Fibroblast of skin of right biceps (primary cell): Measurements from ENCODE around the gene INPP5E.

Experiments
- DNase-seq: peaks from one replicate; pipeline ENCODE4 v3.0.0-alpha.2; 2013

Gene INPP5E

GRCh38 chr9:136445799-136446198, 6.2 kb upstream of the INPP5E start:
- no peak for DNase-seq

GRCh38 chr9:136444102-136444501, 4.5 kb upstream of the INPP5E start:
- DNase-seq, result no peak

- no peak for DNase-seq
Measured at GRCh38 chr9:136443687-136444086, 4.0 kb upstream of the INPP5E start.

- DNase-seq, result no peak
Measured at GRCh38 chr9:136443087-136443486, 3.4 kb upstream of the INPP5E start.

DNA sequence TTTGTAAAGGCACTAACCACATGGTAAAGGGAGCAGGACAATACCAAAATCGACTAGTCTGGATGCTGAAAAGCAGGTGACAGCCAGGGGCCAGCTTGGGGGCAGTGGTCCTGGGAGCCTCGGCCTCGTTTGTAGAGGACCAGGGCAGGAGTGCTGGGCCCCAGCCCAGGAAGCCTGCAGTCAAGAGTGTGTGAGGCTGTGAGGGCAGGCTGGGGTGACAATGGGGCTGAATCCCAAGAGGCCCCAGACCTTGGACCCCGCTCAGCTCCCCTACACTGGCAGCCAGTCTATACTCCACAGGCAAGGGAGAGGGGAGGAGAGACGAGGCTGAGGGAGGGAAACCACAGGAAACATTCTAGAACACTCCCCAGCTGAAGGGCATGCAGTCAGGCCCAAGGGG, 2.6 kb upstream of the INPP5E start:
- no peak for DNase-seq

DNA sequence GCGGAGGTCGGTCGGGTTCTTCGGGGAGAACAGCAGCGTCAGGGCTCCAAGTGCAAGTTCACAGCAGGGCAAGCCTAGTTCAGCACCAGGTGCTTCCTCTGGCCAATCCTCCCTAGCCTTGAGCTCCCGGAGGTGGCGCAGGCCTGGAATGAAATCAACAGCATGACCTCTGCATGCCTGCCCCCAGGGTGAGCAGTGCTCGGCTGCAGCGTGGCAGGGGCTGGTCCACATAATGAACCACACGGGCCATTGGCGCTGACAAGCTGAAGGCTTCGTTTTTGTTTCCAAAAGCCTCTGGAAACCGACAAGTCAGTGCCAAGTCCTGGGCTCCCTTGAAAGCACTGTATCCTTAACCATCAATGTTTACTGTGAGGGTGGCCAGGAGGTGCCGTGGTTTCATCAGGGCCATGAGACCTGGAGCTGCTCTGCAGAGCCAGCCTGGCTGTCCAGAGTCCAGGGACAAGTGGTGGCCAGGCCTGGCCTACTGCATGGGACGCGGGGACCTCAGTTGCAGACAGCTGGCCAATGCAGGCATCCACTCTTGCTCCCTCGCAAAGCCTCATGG, 2.1 kb upstream of the INPP5E start:
- no peak for DNase-seq

DNA sequence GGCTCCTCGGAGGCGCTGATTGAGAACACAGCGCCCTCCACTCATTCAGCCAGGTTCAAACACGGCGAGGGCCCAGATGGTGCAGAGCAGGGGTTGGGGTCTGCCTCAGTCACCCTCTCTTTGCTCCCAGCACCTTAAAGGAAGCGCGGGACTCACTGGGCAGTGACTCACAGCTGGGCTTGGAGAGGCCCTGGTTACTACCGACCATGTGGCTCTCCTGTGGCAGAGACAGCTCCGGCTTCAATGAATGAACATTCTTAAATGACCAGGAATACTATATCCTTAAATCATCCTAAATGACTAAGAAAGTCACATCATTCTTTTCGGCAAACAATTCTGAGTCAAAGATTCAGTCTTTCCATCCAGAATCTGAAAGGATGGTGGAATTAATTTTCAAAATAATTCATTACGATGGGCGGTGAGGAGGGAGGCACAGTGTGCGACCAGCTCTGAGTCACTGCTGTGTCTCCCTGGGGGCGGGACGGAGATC, 1.6 kb upstream of the INPP5E start:
- DNase-seq, result no peak

DNA sequence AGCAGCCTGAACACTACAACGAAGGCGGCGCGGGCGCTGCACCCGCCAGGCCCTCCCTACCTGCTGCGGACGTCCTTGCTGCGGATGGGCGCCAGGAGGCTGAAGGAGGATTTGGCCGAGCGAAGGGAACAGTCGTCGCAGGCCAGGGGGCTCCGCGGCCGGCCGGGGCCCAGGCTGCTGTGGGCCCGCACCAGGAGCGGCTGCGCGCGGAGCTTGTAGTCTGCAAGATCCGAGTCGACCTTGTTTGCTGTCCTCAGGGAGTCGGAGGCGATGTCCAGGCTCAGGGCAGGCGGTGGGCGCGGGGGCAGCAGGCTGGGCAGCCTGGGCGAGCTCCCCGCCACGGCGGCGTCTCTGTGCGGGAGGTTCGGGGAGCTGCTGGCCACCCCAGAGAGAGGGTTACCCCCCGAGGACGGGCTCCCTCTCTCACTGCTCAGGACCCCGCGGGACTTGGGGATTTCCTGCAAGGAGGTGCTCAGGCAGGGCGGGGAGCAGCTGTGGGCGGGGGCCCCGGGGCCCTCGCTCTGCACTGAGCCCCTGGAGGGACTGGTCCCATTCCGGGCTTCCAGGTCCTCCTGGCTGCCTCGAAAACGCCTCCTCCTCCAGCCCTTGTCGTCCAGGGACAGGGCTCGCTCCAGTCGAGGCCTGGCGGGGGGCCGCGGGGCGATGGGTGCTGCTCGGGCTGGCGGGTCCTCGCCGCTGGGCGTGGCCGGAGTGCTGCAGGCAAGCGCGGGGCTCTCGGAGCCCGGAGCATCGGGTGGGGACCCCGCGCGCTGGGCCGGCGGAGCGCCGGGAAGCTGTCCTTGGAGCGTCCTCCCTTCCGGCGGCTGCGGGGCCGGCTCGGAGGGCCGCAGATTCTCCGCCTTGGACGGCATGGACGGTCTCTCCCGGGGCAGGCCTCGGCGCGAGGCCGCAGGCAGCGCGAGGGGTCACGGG, 831 bp downstream of the INPP5E start:
- peak; percentile 16 for DNase-seq

GRCh38 chr9:136437839-136438547, 1.7 kb downstream of the INPP5E start:
- DNase-seq, result no peak

- DNase-seq, result peak; percentile 8
Measured at GRCh38 chr9:136437430-136437829, 2.2 kb downstream of the INPP5E start.

DNA sequence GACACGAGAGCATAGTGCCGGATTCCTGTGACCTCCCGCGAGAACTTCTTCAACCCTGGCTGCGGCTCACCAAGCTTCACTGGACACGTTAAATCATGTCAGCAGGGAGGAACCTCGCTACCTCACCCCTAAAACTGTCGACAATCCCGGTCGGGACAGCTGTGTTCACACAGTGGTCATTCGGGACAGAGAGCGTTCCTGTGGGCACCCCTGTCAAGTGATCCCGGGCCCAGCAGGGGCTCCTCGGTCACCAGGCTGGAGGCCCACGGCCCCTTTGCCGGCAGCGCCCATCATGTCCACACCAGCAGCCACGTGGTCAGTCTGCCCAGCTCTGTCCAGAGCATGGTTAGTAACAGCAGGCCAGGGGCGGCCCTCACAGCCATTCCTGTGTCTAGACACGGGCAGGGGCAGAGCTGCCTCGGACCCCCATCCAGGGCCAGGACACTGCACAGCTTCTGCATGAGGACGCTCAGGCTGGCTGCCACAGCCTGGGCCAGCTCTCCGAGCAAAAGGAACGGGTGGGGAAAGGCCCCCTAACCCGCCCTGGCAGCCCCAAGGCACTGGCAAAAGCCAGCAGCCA, 3.5 kb downstream of the INPP5E start:
- no peak for DNase-seq

- DNase-seq, result no peak
Measured at GRCh38 chr9:136434580-136435169, 5.0 kb downstream of the INPP5E start.

GRCh38 chr9:136433849-136434579, 5.6 kb downstream of the INPP5E start:
- DNase-seq, result no peak

DNA sequence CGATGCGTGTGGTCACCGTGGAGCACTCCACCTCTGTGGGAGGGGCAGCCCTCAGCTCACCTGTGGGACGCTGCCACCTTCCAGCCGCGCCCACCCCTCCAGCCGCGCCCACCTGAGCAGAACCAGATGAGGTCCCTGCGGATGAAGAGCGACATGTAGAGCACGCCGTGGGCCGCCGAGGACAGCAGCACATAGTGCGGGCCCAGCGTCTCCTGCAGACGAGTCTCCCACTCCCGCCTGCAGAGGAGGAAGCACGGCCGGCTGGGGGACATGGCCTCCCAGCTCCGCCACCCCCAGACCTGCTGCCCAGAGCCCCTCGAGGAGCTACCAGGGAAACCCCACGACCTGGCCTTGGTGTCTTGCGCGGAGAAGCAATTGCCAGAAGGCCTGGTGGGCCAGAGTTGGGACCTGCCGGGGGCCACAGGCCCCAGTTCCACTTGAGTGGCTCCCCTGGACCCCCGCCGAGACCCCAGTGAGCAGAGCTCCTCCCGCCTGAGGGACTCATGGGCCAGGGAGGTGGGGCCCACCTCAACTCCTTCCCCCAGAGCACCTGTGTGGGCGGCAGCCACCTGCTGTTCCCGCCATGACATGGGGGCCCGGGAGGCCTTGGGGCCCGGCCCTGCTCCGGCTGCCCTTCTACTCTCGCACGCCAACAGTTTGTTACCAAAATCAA, 6.5 kb downstream of the INPP5E start:
- no peak for DNase-seq

GRCh38 chr9:136432591-136432990, 7.1 kb downstream of the INPP5E start:
- no peak for DNase-seq

DNA sequence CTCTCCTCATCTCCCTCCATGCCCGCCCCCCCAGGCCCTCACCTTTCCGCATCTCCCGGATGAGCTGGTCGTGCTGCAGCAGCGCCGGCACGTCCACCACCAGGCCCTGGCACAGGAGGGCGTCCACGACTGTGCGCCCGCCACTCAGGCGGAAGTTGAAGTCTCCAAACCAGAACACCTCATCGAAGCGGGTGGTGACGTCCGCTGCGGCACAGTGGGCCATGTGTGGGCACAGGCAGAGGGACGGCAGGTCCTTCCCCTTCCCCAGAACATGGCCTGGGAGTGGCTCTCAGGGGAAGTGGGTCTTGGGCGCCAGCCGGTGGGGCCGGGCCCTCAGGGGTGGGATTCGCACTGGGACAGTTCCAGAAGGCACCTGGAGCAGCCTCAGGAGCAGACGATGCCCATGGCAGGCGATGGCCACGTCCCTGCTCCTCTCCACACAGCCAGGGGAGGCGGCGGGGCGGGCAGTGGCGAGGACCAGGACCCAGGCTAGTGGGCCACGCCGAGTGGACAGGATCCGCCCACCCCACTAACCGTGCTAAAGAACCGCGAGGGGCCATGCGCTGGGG, 7.8 kb downstream of the INPP5E start:
- DNase-seq, result no peak

- DNase-seq, result no peak
Measured at GRCh38 chr9:136430588-136431234, 8.9 kb downstream of the INPP5E start.

DNA sequence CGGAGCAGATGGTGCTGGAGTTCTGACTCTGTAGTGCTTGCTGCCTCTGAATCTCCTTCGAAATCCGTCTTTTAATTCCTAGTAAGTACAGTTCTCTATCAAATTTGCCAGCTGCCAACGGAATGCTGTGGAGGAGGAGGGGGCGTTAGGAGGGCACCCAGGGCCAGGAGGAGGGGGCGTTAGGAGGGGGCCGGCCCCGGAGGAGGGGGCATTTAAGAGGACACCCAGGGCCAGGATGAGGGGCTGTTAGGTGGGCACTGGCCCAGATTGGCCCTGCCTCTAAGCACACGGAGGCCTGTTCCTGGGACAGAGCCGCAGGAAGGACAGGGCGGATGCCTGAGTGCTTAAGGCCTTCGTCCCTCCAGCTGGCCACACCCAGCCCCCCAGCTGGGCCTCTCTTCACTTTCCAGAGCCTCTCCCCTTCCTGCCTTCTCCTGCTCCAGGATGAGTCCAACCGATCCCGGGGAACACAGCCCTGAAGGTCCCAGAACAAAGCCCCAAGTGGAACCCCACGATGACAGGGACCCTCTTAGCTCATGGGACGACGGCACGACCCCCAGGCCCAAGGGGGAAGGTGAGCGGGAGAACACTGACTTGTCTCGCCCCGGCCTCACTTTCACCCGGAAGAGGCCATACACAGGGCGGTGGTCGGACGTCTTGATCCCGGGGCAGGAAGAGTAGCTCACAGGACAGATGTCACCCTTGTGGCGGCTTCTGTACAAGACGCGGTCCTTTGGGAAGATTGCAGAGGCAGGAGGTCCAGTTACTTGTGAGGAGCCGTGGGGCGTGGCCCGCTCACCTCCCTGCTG, 9.8 kb downstream of the INPP5E start:
- DNase-seq, result no peak

DNA sequence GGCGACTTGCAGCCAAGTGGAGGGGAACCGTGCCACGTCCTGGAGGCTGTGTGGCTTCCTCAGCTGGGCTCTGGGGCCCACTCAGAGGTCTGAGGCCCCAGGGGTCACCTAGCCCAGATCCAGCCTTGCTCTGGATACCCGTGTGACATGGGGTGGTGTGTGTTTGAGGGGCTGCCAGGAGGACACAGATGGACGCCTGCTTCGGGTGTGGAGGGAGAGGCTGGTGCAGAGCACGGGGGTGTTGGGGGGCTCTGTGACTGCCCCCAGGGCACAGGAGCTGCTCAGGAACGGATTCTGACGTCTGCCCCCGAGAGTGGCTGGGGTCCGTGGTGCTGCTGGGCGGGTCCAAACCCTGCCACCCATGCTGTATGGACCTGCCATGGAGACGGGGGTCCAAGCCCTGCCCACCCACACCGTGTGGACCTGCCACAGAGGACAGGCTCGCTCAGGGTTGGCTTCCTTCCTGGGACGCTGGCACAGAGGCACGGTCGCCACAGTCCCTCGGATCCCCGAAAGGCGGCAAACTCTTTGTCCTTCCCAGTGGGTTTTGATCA, 10.5 kb downstream of the INPP5E start:
- no peak for DNase-seq
